ELR (cell line): ENCODE measurements around the gene DDB1.

Experiments used
- DNase-seq: peaks from one replicate; pipeline ENCODE4 v3.0.0-alpha.2; 2015; ENCODE audit warnings: low read depth

Gene DDB1

GRCh38 chr11:61334434-61335354 is 1.8 kb upstream of the DDB1 start:
- peak; percentile 72 for DNase-seq

DNA sequence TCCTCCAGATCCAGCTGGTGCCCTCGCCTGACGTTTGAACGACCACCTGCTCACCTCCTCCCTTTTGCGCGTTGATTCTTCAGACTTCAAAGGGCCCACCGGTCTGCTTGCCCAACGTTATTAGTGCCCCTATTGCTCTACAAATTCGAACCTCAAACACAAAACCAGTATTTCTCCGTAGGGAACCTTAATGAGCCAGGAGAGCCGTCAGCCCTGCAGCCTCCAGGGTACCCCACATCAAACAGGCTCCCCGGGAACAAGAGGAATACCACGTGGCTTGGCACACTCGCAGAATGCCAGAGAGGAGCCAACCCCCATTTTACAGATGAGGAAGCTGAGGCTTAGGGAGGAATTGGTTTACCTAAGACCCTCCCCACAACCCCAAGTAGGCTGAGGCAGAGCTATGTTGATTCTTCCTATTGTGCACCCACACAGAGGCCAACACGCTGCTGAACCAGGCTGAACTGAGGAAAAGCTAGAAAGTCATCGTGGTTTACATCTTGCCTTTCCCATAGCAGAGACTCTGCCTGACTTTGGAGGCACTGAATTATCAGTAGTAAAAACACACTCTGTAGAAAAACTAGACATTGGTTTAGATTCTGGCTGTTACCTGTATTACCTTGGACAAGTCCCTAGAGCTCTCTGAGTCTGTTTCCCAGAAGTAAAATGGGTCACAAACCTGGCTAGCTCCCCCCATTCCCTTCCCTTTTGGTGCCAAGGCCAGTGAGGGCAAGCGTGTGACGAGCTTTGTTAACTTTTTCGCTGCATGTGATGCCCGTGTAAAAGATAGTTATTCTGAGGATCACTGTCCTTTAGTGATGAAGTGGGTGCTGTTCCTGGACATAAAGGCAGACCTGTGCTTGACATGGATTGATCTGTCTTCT is 887 bp upstream of the DDB1 start:
- DNase-seq: no peak

- peak; percentile 64 for DNase-seq
Observed at GRCh38 chr11:61332281-61332796, 566 bp downstream of the DDB1 start.

GRCh38 chr11:61331651-61332050 is 1.3 kb downstream of the DDB1 start:
- DNase-seq: no peak

DNA sequence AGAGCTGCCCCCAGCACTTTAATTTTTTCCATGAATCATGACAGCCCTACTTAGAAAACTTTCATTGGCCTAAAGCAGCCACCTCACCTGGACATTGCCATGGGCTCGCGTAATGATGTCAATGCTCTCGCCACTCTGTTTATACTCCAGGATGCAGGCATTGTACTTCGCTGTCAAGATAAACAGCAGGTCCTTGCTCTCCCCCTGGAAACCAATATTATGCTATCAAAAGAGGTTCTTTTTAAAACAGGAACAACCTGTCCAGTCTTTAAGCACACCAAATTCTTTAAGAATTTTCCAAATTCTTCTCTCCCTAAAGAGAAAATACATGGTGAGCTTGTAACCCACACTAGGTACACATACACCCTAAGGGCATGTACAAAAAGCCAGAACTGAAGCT is 3.0 kb downstream of the DDB1 start:
- no peak for DNase-seq

- no peak for DNase-seq
Observed at GRCh38 chr11:61328351-61328750, 4.6 kb downstream of the DDB1 start.

DNA sequence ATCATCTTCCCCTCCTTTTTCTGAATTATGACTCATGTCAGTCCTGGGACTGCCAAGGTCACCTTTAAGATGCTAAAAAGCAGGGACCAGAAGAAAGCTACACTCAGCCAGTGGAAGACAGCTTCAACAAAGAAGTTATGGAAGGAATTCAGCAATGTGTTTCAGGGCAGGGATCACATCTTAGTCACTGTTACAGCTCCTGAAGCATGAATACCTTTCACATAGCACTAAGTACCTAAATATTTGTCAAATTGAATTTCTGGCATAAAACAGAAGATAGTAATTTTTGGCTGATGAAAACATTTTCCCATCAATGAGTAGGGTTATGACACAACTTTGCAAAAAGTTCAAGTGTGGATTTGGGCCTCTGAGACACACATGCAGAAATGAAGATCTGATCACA is 5.2 kb downstream of the DDB1 start:
- DNase-seq: no peak

DNA sequence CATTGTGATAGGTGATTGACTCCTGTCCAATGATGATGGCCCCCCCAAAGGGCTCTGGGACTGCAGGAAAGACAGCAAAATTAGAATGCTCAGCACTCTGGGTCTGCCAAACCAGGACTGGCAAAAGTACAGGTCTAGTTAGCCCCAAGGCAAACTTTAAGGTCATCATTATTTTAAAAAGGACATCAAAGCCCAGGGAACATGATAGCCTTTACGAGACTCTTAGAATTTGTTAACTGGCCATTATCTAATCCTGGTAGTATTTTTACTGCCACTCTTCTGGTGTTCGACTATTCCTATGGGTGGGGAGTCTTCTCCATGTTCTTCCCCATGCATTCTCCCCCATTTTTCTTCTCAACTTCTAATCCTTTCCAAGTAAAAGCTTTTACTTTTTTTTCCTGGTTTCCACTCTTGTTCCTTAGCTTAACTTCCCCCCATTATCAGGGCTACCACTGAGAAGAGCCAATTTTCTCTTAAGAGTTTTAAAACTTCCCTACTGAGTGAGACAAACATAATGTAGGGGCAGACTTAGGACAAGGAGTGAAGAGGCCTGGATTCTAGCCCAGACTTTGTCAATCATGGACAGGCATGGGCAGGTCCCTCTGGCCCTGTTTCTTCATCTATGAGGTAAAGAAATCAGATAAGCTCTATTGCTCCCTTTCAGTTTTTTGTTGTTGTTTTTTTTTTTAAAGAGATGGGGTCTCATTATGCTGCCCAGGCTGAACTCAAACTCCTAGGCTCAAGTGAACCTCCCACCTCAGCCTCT is 7.1 kb downstream of the DDB1 start:
- no peak for DNase-seq

DNA sequence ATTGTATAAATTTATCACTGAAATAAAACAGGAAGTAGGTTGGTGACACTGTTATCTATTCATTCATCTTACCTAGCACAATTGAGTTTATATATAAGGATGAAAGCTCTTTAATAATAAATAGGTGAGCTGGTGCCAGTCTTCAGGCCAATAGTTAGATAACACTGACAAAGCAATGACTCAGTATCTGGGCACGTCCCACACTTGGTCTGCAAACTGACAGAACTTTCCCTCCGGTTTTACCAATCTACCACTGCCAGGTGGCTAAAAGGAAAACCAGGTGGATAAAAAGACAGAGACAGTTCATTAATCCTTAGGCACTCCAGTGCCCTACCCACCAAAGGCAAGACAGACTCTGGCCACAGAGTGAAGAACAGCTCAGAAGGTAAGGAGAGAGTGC is 17.6 kb downstream of the DDB1 start:
- DNase-seq: no peak

DNA sequence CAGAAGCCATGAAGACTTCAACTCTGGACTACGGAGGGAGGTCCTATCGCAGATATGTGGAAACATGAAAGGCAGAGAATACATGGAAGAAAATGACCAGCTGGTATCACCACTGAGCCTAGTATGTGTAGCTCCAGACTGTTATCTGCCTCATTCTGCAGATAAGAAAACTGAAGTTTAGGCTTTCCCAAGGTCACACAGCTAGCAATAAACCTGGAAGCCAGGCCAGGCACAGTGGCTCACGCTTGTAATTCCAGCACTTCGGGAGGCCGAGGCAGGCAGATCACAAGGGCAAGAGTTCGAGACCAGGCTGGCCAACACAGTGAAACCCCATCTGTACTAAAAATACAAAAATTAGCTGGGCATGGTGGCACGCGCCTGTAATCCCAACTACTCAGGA is 22.2 kb downstream of the DDB1 start:
- DNase-seq: no peak

DNA sequence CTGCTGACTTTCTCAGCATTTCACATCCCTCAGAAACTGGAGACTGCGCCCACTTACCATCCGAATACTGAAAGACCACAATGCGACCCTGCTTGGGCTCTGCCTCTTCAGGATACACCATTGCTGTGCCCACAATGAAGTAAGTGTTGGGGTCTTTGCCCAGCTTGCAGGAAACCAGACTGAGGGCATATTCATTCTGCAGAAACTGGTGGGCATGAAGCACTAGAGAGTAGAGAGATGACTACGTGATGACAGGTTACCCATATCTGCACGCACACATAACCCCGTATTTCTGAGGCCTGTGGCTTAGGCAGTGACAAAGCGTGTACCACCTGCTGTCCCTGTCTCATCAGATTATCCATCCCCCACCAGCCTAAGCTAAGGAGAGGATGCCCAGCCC is 23.2 kb downstream of the DDB1 start:
- no peak for DNase-seq

DNA sequence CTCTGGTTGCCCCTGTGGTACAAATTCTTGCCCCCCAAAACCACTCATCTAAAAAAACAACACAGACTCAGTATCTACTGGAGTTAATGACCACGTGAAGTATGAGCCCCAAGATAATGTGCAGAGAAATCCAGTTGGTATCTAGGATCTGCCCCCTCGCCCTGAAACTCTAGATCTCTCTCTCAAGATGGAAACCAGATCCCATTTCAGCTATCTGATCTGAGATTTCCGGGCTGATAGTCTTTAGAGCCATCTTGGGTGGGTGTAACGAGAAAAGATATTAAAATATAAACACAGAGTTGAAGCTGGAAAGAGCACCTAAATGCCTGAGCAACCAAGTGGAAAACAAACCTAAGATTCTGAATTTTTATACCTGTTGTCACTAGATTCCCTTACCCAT is 23.8 kb downstream of the DDB1 start:
- DNase-seq: no peak

- no peak for DNase-seq
Observed at GRCh38 chr11:61307354-61307753, 25.6 kb downstream of the DDB1 start.

GRCh38 chr11:61306221-61306620 is 26.7 kb downstream of the DDB1 start:
- DNase-seq: no peak

- no peak for DNase-seq
Observed at GRCh38 chr11:61305417-61305816, 27.5 kb downstream of the DDB1 start.

DNA sequence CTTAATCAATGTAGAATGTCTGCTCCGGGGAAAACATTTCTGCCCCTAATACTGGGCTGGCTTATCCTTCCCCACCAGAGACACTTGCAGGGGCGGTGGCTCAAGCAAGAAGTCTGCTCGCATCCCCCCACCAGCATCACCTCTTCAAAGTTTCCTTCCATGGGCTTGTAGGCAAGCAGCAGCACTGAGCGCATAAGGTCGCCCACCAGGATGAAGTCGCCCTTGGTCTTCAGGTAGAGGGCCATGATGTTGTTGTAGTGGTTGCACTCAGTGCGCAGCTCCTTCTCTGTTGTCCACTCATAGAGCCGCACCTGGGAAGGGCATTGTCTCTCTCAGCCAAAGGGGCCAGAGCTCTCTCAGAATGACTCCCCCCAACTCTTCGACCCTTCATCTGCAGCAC is 29.2 kb downstream of the DDB1 start:
- no peak for DNase-seq

GRCh38 chr11:61302550-61302949 is 30.4 kb downstream of the DDB1 start:
- DNase-seq: no peak

DNA sequence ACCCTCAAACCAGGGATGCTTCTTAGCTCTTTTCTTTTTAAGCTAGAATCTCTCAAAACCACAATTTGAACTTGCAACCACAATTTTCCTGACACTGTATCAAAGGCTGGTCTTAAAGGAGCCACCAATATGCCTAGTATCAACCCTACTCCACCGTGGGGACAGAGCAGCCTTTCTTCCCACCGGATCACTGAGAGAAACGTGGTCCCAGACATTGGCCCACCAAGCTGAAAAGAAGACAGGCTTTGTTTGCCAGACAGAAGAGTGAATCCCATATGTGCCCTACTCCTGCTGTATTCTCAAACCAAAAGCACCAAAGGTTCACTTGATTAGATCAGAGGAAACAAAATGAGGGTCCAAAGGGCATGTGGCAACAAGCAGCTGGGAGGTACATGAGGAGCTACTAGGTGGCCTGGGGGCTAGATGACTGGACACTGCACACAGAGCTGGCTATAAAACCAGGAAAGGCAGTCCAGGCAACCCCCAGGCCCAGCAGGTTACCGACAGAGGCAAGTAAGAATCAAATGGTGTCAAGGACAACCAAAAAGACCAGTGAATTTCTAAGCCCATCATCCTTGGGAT is 34.2 kb downstream of the DDB1 start:
- no peak for DNase-seq

- peak; percentile 77 for DNase-seq
Observed at GRCh38 chr11:61297746-61298145, 35.2 kb downstream of the DDB1 start.

DNA sequence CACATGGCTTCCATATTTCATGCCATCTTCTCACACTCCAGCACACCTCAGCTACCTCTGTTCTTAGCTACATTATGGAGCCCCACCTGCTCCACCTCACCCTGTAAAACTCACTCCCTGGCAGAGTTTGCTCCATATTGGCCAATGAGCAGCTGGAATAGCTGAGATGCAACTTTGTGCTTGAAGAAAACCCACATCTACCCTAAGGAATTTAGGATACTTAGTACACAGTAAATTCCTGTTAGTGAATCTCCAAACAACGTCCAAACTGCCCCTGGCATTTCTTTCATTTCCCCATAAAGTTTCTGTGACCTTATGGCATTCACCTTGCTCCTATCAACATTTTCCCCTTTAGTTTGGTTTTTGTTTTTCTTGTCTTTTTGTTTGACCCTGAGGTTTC is 35.6 kb downstream of the DDB1 start:
- peak; percentile 17 for DNase-seq

DNA sequence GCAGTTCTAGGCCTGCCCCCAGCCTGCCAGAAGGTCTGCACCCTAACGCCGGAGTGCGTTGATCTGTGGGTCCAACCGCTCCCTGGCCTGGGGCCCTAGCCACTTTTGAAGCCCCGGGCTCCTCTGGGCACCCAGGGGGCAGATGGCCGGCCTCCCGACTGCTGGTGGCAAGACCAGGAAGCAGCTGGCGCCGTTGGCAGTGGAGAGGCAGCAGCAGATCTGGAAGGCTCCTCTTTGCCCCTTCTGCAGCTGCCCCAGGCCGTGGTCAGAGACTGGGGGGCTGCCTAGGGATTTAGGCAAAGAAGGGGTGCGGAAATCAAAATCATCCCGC is 37.3 kb downstream of the DDB1 start:
- DNase-seq: no peak
